ENCODE measurements around the gene EXPH5. TPM values are rescaled to one million over a fixed set of nuclear protein-coding genes. Genes with fewer than 3 reads are reported as not detected.

The EXPH5 gene
- total RNA-seq, 1 experiment from 2014 or later: 18.3 TPM

- Histone ChIP-seq H3K4me3 (replicated peaks in 1 of 2; ENCODE audit: low read depth in 1 of 2, low read length in 2 of 2) (no peak overlapping the region), H3K79me2 (ENCODE audit: insufficient read depth, low read length) (no peaks in the 10 kb centered on the region), H3K9me2 (ENCODE audit: insufficient read depth) (no peaks in the 10 kb centered on the region), H4K20me1 (ENCODE audit: insufficient read depth) (no peaks in the 10 kb centered on the region), H3K9me3 (ENCODE audit: control insufficient read depth in 1 of 2, insufficient read depth in 1 of 2, low read depth in 1 of 2, low read length in 2 of 2) (no peaks in the 10 kb centered on the region), H3K4me2 (ENCODE audit: low read length) (no peak overlapping the region), H3K4me1 (ENCODE audit: control insufficient read depth in 1 of 2, insufficient read depth in 2 of 2, low read length in 2 of 2) (peaks cover 3% of the 10 kb centered on the region in 2 experiments; a peak in 1 of 4 replicates), H3K9ac (ENCODE audit: low read length) (no peak overlapping the region), H3K27me3 (ENCODE audit: insufficient read depth, low read length) (no peaks in the 10 kb centered on the region), H2AFZ (ENCODE audit: low read depth, low read length, poor library complexity, severe bottlenecking) (no peak overlapping the region), H3K36me3 (ENCODE audit: control insufficient read depth in 1 of 2, insufficient read depth in 2 of 2, low read length in 2 of 2) (no peaks in the 10 kb centered on the region), H3K27ac (ENCODE audit: low read depth, low read length) (no peak overlapping the region)
- POLR2A ChIA-PET: no interaction called here
- CTCF ChIA-PET: no interaction called here
- no peak for DNase-seq (ENCODE audit: low read depth, low spot score)
- TF ChIP-seq SIN3A (IDR thresholded peaks at IDR 0.05; ENCODE audit: low read depth) (no peak), FOSL1 (IDR thresholded peaks at IDR 0.05; ENCODE audit: low read depth) (no peak), ATF3 (IDR thresholded peaks at IDR 0.05) (no peak), EGR1 (IDR thresholded peaks at IDR 0.05; ENCODE audit: low read depth) (no peak), SP1 (IDR thresholded peaks at IDR 0.05; ENCODE audit: low read depth) (no peak), EZH2 (IDR thresholded peaks at IDR 0.05) (no peak), ZNF274 (IDR thresholded peaks at IDR 0.05; ENCODE audit: low read depth, low read length) (no peak), POLR2AphosphoS5 (IDR thresholded peaks at IDR 0.05; ENCODE audit: low read depth, low read length) (no peak), YY1 (IDR thresholded peaks at IDR 0.05; ENCODE audit: extremely low read depth, insufficient replicate concordance, low read depth, low read length) (no peak), CBX3 (IDR thresholded peaks at IDR 0.05; ENCODE audit: low read depth) (no peak), TCF7L2 (IDR thresholded peaks at IDR 0.05; ENCODE audit: borderline replicate concordance, extremely low read depth, insufficient read depth, insufficient read length) (no peak), ZFX (IDR thresholded peaks at IDR 0.05) (no peak), JUND (IDR thresholded peaks at IDR 0.05) (no peak), CTCF (IDR thresholded peaks at IDR 0.05 in 2 of 3, conservative IDR thresholded peaks at IDR 0.05 in 1 of 3; ENCODE audit: borderline replicate concordance in 1 of 3, insufficient read depth in 1 of 3, low read depth in 2 of 3, low read length in 2 of 3) (no peak), POLR2A (IDR thresholded peaks at IDR 0.05; ENCODE audit: borderline replicate concordance, extremely low read depth, insufficient read depth, insufficient read length) (no peak), SRF (IDR thresholded peaks at IDR 0.05; ENCODE audit: low read depth) (no peak), RAD21 (IDR thresholded peaks at IDR 0.05; ENCODE audit: low read depth) (no peak)
- RAD21 ChIA-PET (ENCODE audit: low non-redundant PET in 1 of 2, low total read pairs in 2 of 2, uncharacterized antibody in 2 of 2, unreplicated experiment in 2 of 2): no interaction called here
- BruUV-seq (replicated peaks): no TSS peak
- no peak for ATAC-seq
- intact Hi-C loops (cut with micrococcal nuclease): no loop called here
Measured at GRCh38 chr11:108486828-108487227, 106.7 kb downstream of the EXPH5 start.

Measured in HCT116 (cell line).